Panc1 (cell line): ENCODE measurements around the gene GRIA4. TPM values are rescaled to one million over a fixed set of nuclear protein-coding genes. Genes with fewer than 3 reads are reported as not detected.
A peak's percentile ranks its signal among the peaks of the same experiment; 100 is the strongest.

Experiments used
- ATAC-seq: fragments of 200-7000 bp; cut with Tn5 transposase; 2 replicates; pipeline ENCODE4 v1.9.1; 2020; ENCODE audit warnings: mild to moderate bottlenecking, moderate library complexity
- BruUV-seq: library from RNA; stranded (reverse); fragments of 400-500 nt; replicated peaks from 2 replicates; lab custom pipeline; 2021; lab: Mats Ljungman, UMichigan
- CTCF ChIA-PET: fragments of 300-600 bp; sonication (Branson Sonifier 250); formaldehyde crosslinking; loops from one replicate; lab custom pipeline; 2022; ENCODE audit warnings: antibody characterized with exemption; lab: Charles Lee
- POLR2A ChIA-PET: fragments of 300-600 bp; sonication (Branson Sonifier 250); formaldehyde crosslinking; loops from one replicate; lab custom pipeline; 2022; ENCODE audit warnings: antibody characterized with exemption; lab: Charles Lee
- DNase-seq: peaks from one replicate; pipeline ENCODE4 v3.0.0-alpha.2; 2010; ENCODE audit warnings: low read depth, low spot score
- H3K27ac ChIP-seq: 2 replicates; pipeline ENCODE4 v1.5.1; 2011; ENCODE audit warnings: mild to moderate bottlenecking, low read length, inconsistent platforms
- H3K27me3 ChIP-seq: fragments of 200-500 bp; sonication (Bioruptor generic); 2 replicates; pipeline ENCODE4 v1.6.0; 2014; ENCODE audit warnings: low read length, inconsistent platforms; ENCODE audit not compliant: control insufficient read depth, insufficient read depth
- H3K36me3 ChIP-seq: fragments of 200-500 bp; sonication (Bioruptor generic); 2 replicates; pipeline ENCODE4 v1.5.1; 2014; ENCODE audit warnings: inconsistent platforms, mild to moderate bottlenecking, low read length, moderate library complexity; ENCODE audit not compliant: control insufficient read depth, insufficient read depth
- H3K4me1 ChIP-seq: 2 replicates; pipeline ENCODE4 v1.5.1; 2011; ENCODE audit warnings: inconsistent platforms, mild to moderate bottlenecking, low read length, moderate library complexity; ENCODE audit not compliant: control insufficient read depth, insufficient read depth
- H3K4me3 ChIP-seq, 2 experiments: 2 replicates each; pipeline ENCODE4 v1.5.1; 2011 to 2012; ENCODE audit warnings: low read depth in 2 of 2, low read length in 2 of 2, mild to moderate bottlenecking in 2 of 2, inconsistent platforms in 1 of 2, moderate library complexity in 1 of 2
- H3K9me3 ChIP-seq: fragments of 200-500 bp; sonication (Bioruptor generic); 2 replicates; pipeline ENCODE4 v1.5.1; 2014; ENCODE audit warnings: low read depth, mild to moderate bottlenecking, inconsistent platforms, low read length, moderate library complexity; ENCODE audit not compliant: control insufficient read depth, insufficient read depth
- CTCF ChIP-seq: fragments of 450-650 bp; IDR thresholded peaks from 2 replicates; pipeline ENCODE4 v1.5.1; 2017; ENCODE audit warnings: mild to moderate bottlenecking
- POLR2AphosphoS5 ChIP-seq: IDR thresholded peaks from 2 replicates; pipeline ENCODE4 v1.6.1; 2012; ENCODE audit warnings: mild to moderate bottlenecking, low read depth, low read length, moderate library complexity
- REST ChIP-seq, 2 experiments: IDR thresholded peaks; 2 replicates each; pipeline ENCODE4 v1.6.1; 2011 to 2012; ENCODE audit warnings: low read depth in 2 of 2, control low read depth in 1 of 2, low read length in 1 of 2, mild to moderate bottlenecking in 1 of 2, moderate library complexity in 1 of 2; ENCODE audit not compliant: insufficient read depth in 1 of 2
- SIN3A ChIP-seq: IDR thresholded peaks from 2 replicates; pipeline ENCODE4 v1.6.1; 2012; ENCODE audit warnings: low read depth, mild to moderate bottlenecking, low read length, moderate library complexity, borderline replicate concordance; ENCODE audit not compliant: insufficient read depth
- TCF7L2 ChIP-seq: IDR thresholded peaks from 2 replicates; pipeline ENCODE4 v1.6.1; 2011; ENCODE audit warnings: mild to moderate bottlenecking, low read depth, low read length, inconsistent platforms
- in situ Hi-C: cut with HindIII; loops from 2 replicates; pipeline ENCODE4 v1.10.0; 2016; ENCODE audit warnings: low sequenced_read_pairs, low pct_unique_long_range_greater_than_20kb
- intact Hi-C: fragments of 100-400 bp; cut with micrococcal nuclease; formaldehyde crosslinking; loops from one replicate; pipeline ENCODE4 v1.10.0; 2022; ENCODE audit not compliant: unreplicated experiment
- total RNA-seq: library from RNA; stranded (reverse); gene quantifications from one replicate; pipeline ENCODE4 v1.2.1, GENCODE V29; 2021; ENCODE audit not compliant: unreplicated experiment

Gene GRIA4
- total RNA-seq, 1 experiment from 2014 or later: not detected

GRCh38 chr11:105862736-105863367, 253.0 kb downstream of the GRIA4 start:
- ATAC-seq: peak; percentile 72
- in situ Hi-C loops: no loop called here
- H3K4me1 ChIP-seq: no peaks in the 10 kb centered on the region
- peaks cover 4% of the 10 kb centered on the region; the same call in 1 of the 2 replicates for H3K27me3 ChIP-seq
- ChIA-PET CTCF (interaction anchor here (0.9 kb wide), 1 partner anchor 428 kb away, joined by 3 read pairs; no protein-coding TSS in a partner anchor), POLR2A (interaction anchor here (0.6 to 0.7 kb wide), 2 partner anchors 268 to 339 kb away, joined by 3 read pairs; no protein-coding TSS in a partner anchor)
- peak; percentile 52 for DNase-seq
- TF ChIP-seq CTCF: peak; percentile 74; the same call in 1 of the 2 replicates
- TF ChIP-seq POLR2AphosphoS5: no peak
- 0 out of 4 replicates have a peak, but pooled peaks of 1 of the 2 experiments have one; percentile 16 for TF ChIP-seq REST (IDR thresholded peaks at IDR 0.05; ENCODE audit: insufficient read depth in 1 of 2, low read depth in 2 of 2, low read length in 1 of 2)
- no peak for TF ChIP-seq TCF7L2
- no peaks in the 10 kb centered on the region for H3K36me3 ChIP-seq
- no peak overlapping the region for H3K27ac ChIP-seq
- H3K9me3 ChIP-seq: no peaks in the 10 kb centered on the region
- no TSS peak for BruUV-seq
- intact Hi-C loops: loop anchor here (10.0 kb wide), 1 partner anchor 348 kb away; no protein-coding TSS in a partner anchor
- no peak overlapping the region for H3K4me3 ChIP-seq

- no peak overlapping the region for H3K4me3 ChIP-seq
- intact Hi-C loops (loop anchor here (10.0 kb wide), 1 partner anchor 349 kb away; no protein-coding TSS in a partner anchor), in situ Hi-C loops (no loop called here)
- peaks cover 4% of the 10 kb centered on the region; the same call in 1 of the 2 replicates for H3K27me3 ChIP-seq
- POLR2A ChIA-PET: no interaction called here
- H3K4me1 ChIP-seq: no peaks in the 10 kb centered on the region
- no peak for TF ChIP-seq SIN3A
- TF ChIP-seq POLR2AphosphoS5: no peak
- no peak for TF ChIP-seq TCF7L2
- no peak for TF ChIP-seq REST (IDR thresholded peaks at IDR 0.05; ENCODE audit: insufficient read depth in 1 of 2, low read depth in 2 of 2, low read length in 1 of 2)
- TF ChIP-seq CTCF: no peak
- no peak overlapping the region for H3K27ac ChIP-seq
- ATAC-seq (no peak), DNase-seq (no peak)
- BruUV-seq: no TSS peak
- no peaks in the 10 kb centered on the region for H3K36me3 ChIP-seq
- H3K9me3 ChIP-seq: no peaks in the 10 kb centered on the region
- CTCF ChIA-PET: interaction anchor here (0.9 kb wide), 1 partner anchor 429 kb away, joined by 3 read pairs; no protein-coding TSS in a partner anchor
These were observed 253.7 kb downstream of the GRIA4 start for GRCh38 chr11:105863523-105863922.
